ENCODE data around the gene NPC2.

The NPC2 gene

GRCh38 chr14:74503291-74503937, 10.3 kb upstream of the NPC2 start:
- no peak for DNase-seq (ENCODE audit: low read depth)

- DNase-seq (ENCODE audit: low read depth), result peak; percentile 50
These were observed 9.3 kb upstream of the NPC2 start for GRCh38 chr14:74502236-74503019.

GRCh38 chr14:74501691-74502090, 8.6 kb upstream of the NPC2 start:
- no peak for DNase-seq (ENCODE audit: low read depth)

GRCh38 chr14:74501135-74501614, 8.1 kb upstream of the NPC2 start:
- peak; percentile 77 for DNase-seq (ENCODE audit: low read depth)

GRCh38 chr14:74500417-74501134, 7.5 kb upstream of the NPC2 start:
- no peak for DNase-seq (ENCODE audit: low read depth)

GRCh38 chr14:74495356-74495755, 2.3 kb upstream of the NPC2 start:
- DNase-seq (ENCODE audit: low read depth), result peak; percentile 36

- peak; percentile 98 for DNase-seq (ENCODE audit: low read depth)
These were observed 497 bp upstream of the NPC2 start, which contains the start of gene ISCA2 for GRCh38 chr14:74493343-74494261. ISCA2 (plus strand) TSS chr14:74493765; CDS start chr14:74493775, 10 bp downstream.

- peak; percentile 44 for DNase-seq (ENCODE audit: low read depth)
These were observed 939 bp downstream of the NPC2 start for GRCh38 chr14:74491956-74492775.

GRCh38 chr14:74490486-74490885, 2.6 kb downstream of the NPC2 start:
- no peak for DNase-seq (ENCODE audit: low read depth)

- peak; percentile 72 for DNase-seq (ENCODE audit: low read depth)
These were observed 4.2 kb downstream of the NPC2 start for GRCh38 chr14:74488786-74489397.

GRCh38 chr14:74486164-74486563, 6.9 kb downstream of the NPC2 start:
- DNase-seq (ENCODE audit: low read depth), result no peak

GRCh38 chr14:74483321-74483720, 9.8 kb downstream of the NPC2 start:
- DNase-seq (ENCODE audit: low read depth), result peak; percentile 35

GRCh38 chr14:74482571-74482970, 10.5 kb downstream of the NPC2 start:
- DNase-seq (ENCODE audit: low read depth), result no peak

GRCh38 chr14:74480046-74480445, 13.1 kb downstream of the NPC2 start:
- no peak for DNase-seq (ENCODE audit: low read depth)

- peak; percentile 31 for DNase-seq (ENCODE audit: low read depth)
These were observed 14.0 kb downstream of the NPC2 start for GRCh38 chr14:74478996-74479635.

GRCh38 chr14:74476607-74477006, 16.5 kb downstream of the NPC2 start:
- DNase-seq (ENCODE audit: low read depth), result no peak

- no peak for DNase-seq (ENCODE audit: low read depth)
These were observed 17.0 kb downstream of the NPC2 start for GRCh38 chr14:74476107-74476506.

GRCh38 chr14:74475678-74476077, 17.4 kb downstream of the NPC2 start:
- peak; percentile 81 for DNase-seq (ENCODE audit: low read depth)

GRCh38 chr14:74474376-74474775, 18.7 kb downstream of the NPC2 start:
- DNase-seq (ENCODE audit: low read depth), result peak; percentile 70

GRCh38 chr14:74472601-74473000, 20.5 kb downstream of the NPC2 start:
- no peak for DNase-seq (ENCODE audit: low read depth)

All from amniotic epithelial cell (primary cell).